WTC11 (cell line): Measurements from ENCODE around the gene PHC1. TPM values are rescaled to one million over a fixed set of nuclear protein-coding genes. Genes with fewer than 3 reads are reported as not detected.
"Not testable (repeated sequence)": the region's sequence is repeated elsewhere in the genome, so short reads cannot be mapped to it uniquely, and the experiment has no call there.

Source experiments
- ATAC-seq: fragments of 200-7000 bp; cut with Tn5 transposase; 2 replicates; pipeline ENCODE4 v1.10.0; 2021; ENCODE audit warnings: mild to moderate bottlenecking, moderate library complexity
- Bru-seq: library from RNA; stranded (reverse); fragments of 400-500 nt; gene quantifications from one replicate; lab custom pipeline; 2021; lab: Mats Ljungman, UMichigan
- CTCF ChIA-PET: fragments of 300-600 bp; sonication (Branson Sonifier 250); formaldehyde crosslinking; loops from one replicate; lab custom pipeline; 2021; ENCODE audit warnings: antibody characterized with exemption; lab: Charles Lee
- POLR2A ChIA-PET: fragments of 350-600 bp; sonication (Branson Sonifier 250); formaldehyde crosslinking; loops from one replicate; lab custom pipeline; 2021; ENCODE audit warnings: antibody characterized with exemption; lab: Charles Lee
- DNase-seq: peaks from one replicate; pipeline ENCODE4 v3.0.0; 2021; ENCODE audit warnings: low spot score
- H3K27ac Mint-ChIP-seq: 2 replicates; pipeline ENCODE4 v1.8.0; 2021; ENCODE audit warnings: mixed read lengths
- H3K27me3 Mint-ChIP-seq: 2 replicates; pipeline ENCODE4 v1.8.0; 2021; ENCODE audit warnings: low read depth, mild to moderate bottlenecking, moderate library complexity, mixed read lengths
- H3K36me3 Mint-ChIP-seq: 2 replicates; pipeline ENCODE4 v1.8.0; 2021; ENCODE audit warnings: mixed read lengths
- H3K4me1 Mint-ChIP-seq: 2 replicates; pipeline ENCODE4 v1.8.0; 2022; ENCODE audit warnings: mixed read lengths
- H3K4me3 Mint-ChIP-seq: 2 replicates; pipeline ENCODE4 v1.8.0; 2021; ENCODE audit warnings: mild to moderate bottlenecking, moderate library complexity, mixed read lengths
- H3K9me3 Mint-ChIP-seq: 2 replicates; pipeline ENCODE4 v1.8.0; 2021; ENCODE audit warnings: mixed read lengths
- CREB1 ChIP-seq: sonication (generic); formaldehyde crosslinking; IDR thresholded peaks from 2 replicates; pipeline ENCODE4 v1.8.0; 2023; ENCODE audit warnings: mild to moderate bottlenecking, missing genetic modification reagents
- CTCF ChIP-seq: fragments of 200-600 bp; IDR thresholded peaks from 2 replicates; pipeline ENCODE4 v1.8.0; 2022; ENCODE audit warnings: antibody characterized with exemption
- E2F1 ChIP-seq: sonication (generic); formaldehyde crosslinking; IDR thresholded peaks from 2 replicates; pipeline ENCODE4 v1.8.0; 2022; ENCODE audit warnings: mild to moderate bottlenecking, missing genetic modification reagents
- ETV6 ChIP-seq: sonication (generic); formaldehyde crosslinking; IDR thresholded peaks from 2 replicates; pipeline ENCODE4 v1.8.1; 2022; ENCODE audit warnings: mild to moderate bottlenecking, missing genetic modification reagents
- GTF2I ChIP-seq: fragments of 250-450 bp; sonication (Bioruptor Pico); conservative IDR thresholded peaks from 2 replicates; pipeline ENCODE4 v1.4.0; 2021; ENCODE audit warnings: mild to moderate bottlenecking
- HMGXB4 ChIP-seq: sonication (generic); formaldehyde crosslinking; IDR thresholded peaks from 2 replicates; pipeline ENCODE4 v1.8.1; 2023; ENCODE audit warnings: mild to moderate bottlenecking, moderate library complexity, missing genetic modification reagents
- JAZF1 ChIP-seq: fragments of 250-450 bp; sonication (Bioruptor Pico); IDR thresholded peaks from 2 replicates; pipeline ENCODE4 v1.9.0; 2021; ENCODE audit warnings: moderate library complexity, mild to moderate bottlenecking, inconsistent platforms
- KAT7 ChIP-seq: sonication (generic); formaldehyde crosslinking; IDR thresholded peaks from 2 replicates; pipeline ENCODE4 v1.8.1; 2023; ENCODE audit warnings: missing genetic modification reagents, mild to moderate bottlenecking, borderline replicate concordance
- MAX ChIP-seq: sonication (generic); formaldehyde crosslinking; IDR thresholded peaks from 2 replicates; pipeline ENCODE4 v1.8.0; 2022; ENCODE audit warnings: mild to moderate bottlenecking, missing genetic modification reagents
- MLX ChIP-seq: sonication (generic); formaldehyde crosslinking; IDR thresholded peaks from 2 replicates; pipeline ENCODE4 v1.8.1; 2023; ENCODE audit warnings: mild to moderate bottlenecking, missing genetic modification reagents, moderate library complexity
- MYBL2 ChIP-seq: sonication (generic); formaldehyde crosslinking; IDR thresholded peaks from 2 replicates; pipeline ENCODE4 v1.8.1; 2023; ENCODE audit warnings: mild to moderate bottlenecking, moderate library complexity, missing genetic modification reagents
- NFATC4 ChIP-seq: fragments of 250-450 bp; sonication (Bioruptor Pico); IDR thresholded peaks from 2 replicates; pipeline ENCODE4 v1.9.0; 2021; ENCODE audit warnings: mild to moderate bottlenecking
- RELA ChIP-seq: sonication (generic); formaldehyde crosslinking; IDR thresholded peaks from 2 replicates; pipeline ENCODE4 v1.8.1; 2022; ENCODE audit warnings: missing genetic modification reagents, mild to moderate bottlenecking, borderline replicate concordance
- SMAD3 ChIP-seq: sonication (generic); formaldehyde crosslinking; IDR thresholded peaks from 2 replicates; pipeline ENCODE4 v1.8.0; 2022; ENCODE audit warnings: missing genetic modification reagents, mild to moderate bottlenecking, borderline replicate concordance
- TCF7 ChIP-seq: sonication (generic); formaldehyde crosslinking; IDR thresholded peaks from 2 replicates; pipeline ENCODE4 v1.8.0; 2022; ENCODE audit warnings: mild to moderate bottlenecking, low read depth, missing genetic modification reagents, moderate library complexity
- TP53 ChIP-seq: sonication (generic); formaldehyde crosslinking; IDR thresholded peaks from 2 replicates; pipeline ENCODE4 v1.8.1; 2023; ENCODE audit warnings: mild to moderate bottlenecking, missing genetic modification reagents
- USF2 ChIP-seq: sonication (generic); formaldehyde crosslinking; IDR thresholded peaks from 2 replicates; pipeline ENCODE4 v1.8.1; 2023; ENCODE audit warnings: mild to moderate bottlenecking, missing genetic modification reagents, moderate library complexity
- ZBTB43 ChIP-seq: sonication (generic); formaldehyde crosslinking; IDR thresholded peaks from 2 replicates; pipeline ENCODE4 v1.8.1; 2023; ENCODE audit warnings: mild to moderate bottlenecking, missing genetic modification reagents
- ZNF121 ChIP-seq: sonication (generic); formaldehyde crosslinking; IDR thresholded peaks from 2 replicates; pipeline ENCODE4 v1.8.0; 2023; ENCODE audit warnings: missing genetic modification reagents
- ZNF671 ChIP-seq: fragments of 250-450 bp; sonication (Bioruptor Pico); IDR thresholded peaks from 2 replicates; pipeline ENCODE4 v1.8.0; 2021; ENCODE audit warnings: mild to moderate bottlenecking
- long read RNA-seq, 3 experiments: library from RNA in 1 of 3; library from capped mRNA in 1 of 3; library from polyadenylated mRNA in 1 of 3; unstranded in 2 of 3; stranded (forward) in 1 of 3; transcript quantifications; one replicate each; pipeline ENCODE4 v2.0.0, GENCODE V29; 2021
- total RNA-seq: library from RNA; stranded (reverse); gene quantifications from 3 replicates; pipeline ENCODE4 v1.2.3, GENCODE V29; 2021

Gene PHC1
- total RNA-seq (733 to 940 TPM (median 913 TPM) in 3 replicates), Bru-seq, nascent RNA (percentile 97 among the genes with signal in this experiment)
- long read RNA-seq, experiment 1, full-length matches to known transcripts, result 1,511 of 3,195 reads
- long read RNA-seq, experiment 1, partial matches to known transcripts, result 501 of 3,195 reads
- long read RNA-seq, experiment 1, other reads (novel, unspliced or antisense), result 1,183 of 3,195 reads
- long read RNA-seq, experiment 2, transcript PHC1-214 (15 exons, 3,626 nt), result major isoform, 113 of 706 reads
- long read RNA-seq, experiment 2, partial matches to known transcripts, result 448 of 706 reads
- long read RNA-seq, experiment 2, other reads (novel, unspliced or antisense), result 145 of 706 reads
- long read RNA-seq, experiment 3, partial matches to known transcripts, result 1 of 19 reads
- long read RNA-seq, experiment 3, other reads (novel, unspliced or antisense), result 16 of 19 reads

- peak; percentile 89 for DNase-seq
- Mint-ChIP-seq H3K4me3 (peak within 1 kb of the TSS; percentile 91), H3K4me1 (peaks cover 47% of the 10 kb centered on the region), H3K27ac (peak within 1 kb of the TSS; percentile 99)
- not testable (repeated sequence) for H3K27me3 Mint-ChIP-seq, H3K36me3 Mint-ChIP-seq, H3K9me3 Mint-ChIP-seq
- ATAC-seq, result peak; percentile 73
- POLR2A ChIA-PET, result interaction anchor here (0.8 to 3.2 kb wide), 5 partner anchors 9 to 217 kb away, joined by 3 to 16 read pairs (median 4); partner anchors contain the start of genes M6PR and RIMKLB
- CTCF ChIA-PET, result interaction anchor here (0.7 to 4.7 kb wide), 8 partner anchors 24 to 370 kb away, joined by 3 to 28 read pairs (median 6); partner anchors contain the start of gene M6PR
- TF ChIP-seq MAX (CRISPR knock-in tag) (peak; percentile 18; the same call in 1 of the 2 replicates), NFATC4 (CRISPR knock-in tag) (0 out of 2 replicates have a peak, but pooled peaks have one; percentile 28)
Measured at GRCh38 chr12:8914033-8914715, at the start of gene PHC1. Gene PHC1, plus strand, starts transcription at chr12:8914509. Its CDS starts 3,169 bp downstream, at chr12:8917678.

- ATAC-seq, result no peak
- H3K36me3 Mint-ChIP-seq, result peaks cover 31% of the 10 kb centered on the region
- DNase-seq, result no peak
- no peaks in the 10 kb centered on the region for H3K4me1 Mint-ChIP-seq
- no peak overlapping the region for H3K4me3 Mint-ChIP-seq
- H3K27me3 Mint-ChIP-seq, result no peaks in the 10 kb centered on the region
- CTCF ChIA-PET, result no interaction called here
- no peak overlapping the region for H3K27ac Mint-ChIP-seq
- no peaks in the 10 kb centered on the region for H3K9me3 Mint-ChIP-seq
- POLR2A ChIA-PET, result no interaction called here
- TF ChIP-seq E2F1 (CRISPR knock-in tag) (no peak), SMAD3 (CRISPR knock-in tag) (no peak), ZNF121 (CRISPR knock-in tag) (no peak)
Measured at GRCh38 chr12:8866429-8866828, 47.9 kb upstream of the PHC1 start.

GRCh38 chr12:8867009-8867408 lies 47.3 kb upstream of the PHC1 start:
- Mint-ChIP-seq H3K36me3 (peaks cover 27% of the 10 kb centered on the region), H3K4me3 (no peak overlapping the region), H3K27me3 (no peaks in the 10 kb centered on the region), H3K9me3 (no peaks in the 10 kb centered on the region), H3K4me1 (no peaks in the 10 kb centered on the region), H3K27ac (no peak overlapping the region)
- DNase-seq (no peak), ATAC-seq (no peak)
- CTCF ChIA-PET, result interaction anchor here (3.7 kb wide), 1 partner anchor 24 kb away, joined by 15 read pairs; no protein-coding TSS in a partner anchor
- POLR2A ChIA-PET, result no interaction called here
- no peak for TF ChIP-seq USF2 (CRISPR knock-in tag)
- TF ChIP-seq JAZF1 (CRISPR knock-in tag), result no peak
- no peak for TF ChIP-seq RELA (CRISPR knock-in tag)
- no peak for TF ChIP-seq CREB1 (CRISPR knock-in tag)
- no peak for TF ChIP-seq KAT7 (CRISPR knock-in tag)
- no peak for TF ChIP-seq MYBL2 (CRISPR knock-in tag)
- TF ChIP-seq ZBTB43 (CRISPR knock-in tag), result no peak
- no peak for TF ChIP-seq ETV6 (CRISPR knock-in tag)
- no peak for TF ChIP-seq GTF2I (CRISPR knock-in tag)
- no peak for TF ChIP-seq TCF7
- TF ChIP-seq ZNF671 (CRISPR knock-in tag), result no peak
- TF ChIP-seq TP53 (CRISPR knock-in tag), result no peak
- no peak for TF ChIP-seq CTCF
- no peak for TF ChIP-seq MLX (CRISPR knock-in tag)
- TF ChIP-seq HMGXB4 (CRISPR knock-in tag), result no peak
